ENCODE data around the gene ARHGAP28.

Gene ARHGAP28

GRCh38 chr18:6730416-6731221 is 1.1 kb downstream of the ARHGAP28 start:
- FAIRE-seq: no peak
- no peak for TF ChIP-seq TAF1 (IDR thresholded peaks at IDR 0.05; ENCODE audit: low read depth, low read length)
- TF ChIP-seq POLR2AphosphoS5 (IDR thresholded peaks at IDR 0.05; ENCODE audit: low read depth, low read length): no peak
- TF ChIP-seq SPI1 (IDR thresholded peaks at IDR 0.05; ENCODE audit: low read depth, low read length): no peak
- TF ChIP-seq PAX5 (IDR thresholded peaks at IDR 0.05; ENCODE audit: insufficient read depth, low read length, severe bottlenecking): no peak
- TF ChIP-seq POLR2A (IDR thresholded peaks at IDR 0.05; ENCODE audit: low read depth, low read length): no peak
- TF ChIP-seq POU2F2 (IDR thresholded peaks at IDR 0.05; ENCODE audit: low read depth, low read length): no peak
- DNase-seq (ENCODE audit: insufficient read length, low spot score): no peak

GRCh38 chr18:6731222-6731596 is 1.7 kb downstream of the ARHGAP28 start:
- TF ChIP-seq POU2F2 (IDR thresholded peaks at IDR 0.05; ENCODE audit: low read depth, low read length) (no peak), TAF1 (IDR thresholded peaks at IDR 0.05; ENCODE audit: low read depth, low read length) (no peak), POLR2A (IDR thresholded peaks at IDR 0.05; ENCODE audit: low read depth, low read length) (no peak), POLR2AphosphoS5 (IDR thresholded peaks at IDR 0.05; ENCODE audit: low read depth, low read length) (no peak), PAX5 (IDR thresholded peaks at IDR 0.05; ENCODE audit: insufficient read depth, low read length, severe bottlenecking) (no peak), SPI1 (IDR thresholded peaks at IDR 0.05; ENCODE audit: low read depth, low read length) (no peak)
- FAIRE-seq (no peak), DNase-seq (ENCODE audit: insufficient read length, low spot score) (no peak)

GRCh38 chr18:6732952-6733351 is 3.4 kb downstream of the ARHGAP28 start:
- DNase-seq (ENCODE audit: insufficient read length, low spot score) (no peak), FAIRE-seq (no peak)
- TF ChIP-seq SPI1 (IDR thresholded peaks at IDR 0.05; ENCODE audit: low read depth, low read length) (no peak), POLR2A (IDR thresholded peaks at IDR 0.05; ENCODE audit: low read depth, low read length) (no peak), TAF1 (IDR thresholded peaks at IDR 0.05; ENCODE audit: low read depth, low read length) (no peak), PAX5 (IDR thresholded peaks at IDR 0.05; ENCODE audit: insufficient read depth, low read length, severe bottlenecking) (no peak), POU2F2 (IDR thresholded peaks at IDR 0.05; ENCODE audit: low read depth, low read length) (no peak), POLR2AphosphoS5 (IDR thresholded peaks at IDR 0.05; ENCODE audit: low read depth, low read length) (no peak)

GRCh38 chr18:6733758-6734157 is 4.2 kb downstream of the ARHGAP28 start:
- DNase-seq (ENCODE audit: insufficient read length, low spot score) (no peak), FAIRE-seq (no peak)
- no peak for TF ChIP-seq POLR2A (IDR thresholded peaks at IDR 0.05; ENCODE audit: low read depth, low read length)

GRCh38 chr18:6734726-6735430 is 5.4 kb downstream of the ARHGAP28 start:
- DNase-seq (ENCODE audit: insufficient read length, low spot score) (no peak), FAIRE-seq (no peak)
- TF ChIP-seq POLR2A (IDR thresholded peaks at IDR 0.05; ENCODE audit: low read depth, low read length): no peak
- no peak for TF ChIP-seq POU2F2 (IDR thresholded peaks at IDR 0.05; ENCODE audit: low read depth, low read length)
- no peak for TF ChIP-seq SPI1 (IDR thresholded peaks at IDR 0.05; ENCODE audit: low read depth, low read length)
- no peak for TF ChIP-seq PAX5 (IDR thresholded peaks at IDR 0.05; ENCODE audit: insufficient read depth, low read length, severe bottlenecking)

- no peak for DNase-seq (ENCODE audit: insufficient read length, low spot score)
- TF ChIP-seq POLR2AphosphoS5 (IDR thresholded peaks at IDR 0.05; ENCODE audit: low read depth, low read length) (no peak), POLR2A (IDR thresholded peaks at IDR 0.05; ENCODE audit: low read depth, low read length) (no peak), SPI1 (IDR thresholded peaks at IDR 0.05; ENCODE audit: low read depth, low read length) (no peak), POU2F2 (IDR thresholded peaks at IDR 0.05; ENCODE audit: low read depth, low read length) (no peak), TAF1 (IDR thresholded peaks at IDR 0.05; ENCODE audit: low read depth, low read length) (no peak), PAX5 (IDR thresholded peaks at IDR 0.05; ENCODE audit: insufficient read depth, low read length, severe bottlenecking) (no peak)
- no peak for FAIRE-seq
Measured at GRCh38 chr18:6737833-6738232, 8.3 kb downstream of the ARHGAP28 start.

GRCh38 chr18:6738622-6739021 is 9.1 kb downstream of the ARHGAP28 start:
- FAIRE-seq: no peak
- no peak for DNase-seq (ENCODE audit: insufficient read length, low spot score)
- TF ChIP-seq SPI1 (IDR thresholded peaks at IDR 0.05; ENCODE audit: low read depth, low read length) (no peak), POU2F2 (IDR thresholded peaks at IDR 0.05; ENCODE audit: low read depth, low read length) (no peak), PAX5 (IDR thresholded peaks at IDR 0.05; ENCODE audit: insufficient read depth, low read length, severe bottlenecking) (no peak), POLR2AphosphoS5 (IDR thresholded peaks at IDR 0.05; ENCODE audit: low read depth, low read length) (no peak), POLR2A (IDR thresholded peaks at IDR 0.05; ENCODE audit: low read depth, low read length) (no peak), TAF1 (IDR thresholded peaks at IDR 0.05; ENCODE audit: low read depth, low read length) (no peak)

- TF ChIP-seq POLR2AphosphoS5 (IDR thresholded peaks at IDR 0.05; ENCODE audit: low read depth, low read length) (no peak), SPI1 (IDR thresholded peaks at IDR 0.05; ENCODE audit: low read depth, low read length) (no peak), POU2F2 (IDR thresholded peaks at IDR 0.05; ENCODE audit: low read depth, low read length) (no peak), POLR2A (IDR thresholded peaks at IDR 0.05; ENCODE audit: low read depth, low read length) (no peak), TAF1 (IDR thresholded peaks at IDR 0.05; ENCODE audit: low read depth, low read length) (no peak), PAX5 (IDR thresholded peaks at IDR 0.05; ENCODE audit: insufficient read depth, low read length, severe bottlenecking) (no peak)
- DNase-seq (ENCODE audit: insufficient read length, low spot score) (no peak), FAIRE-seq (no peak)
Measured at GRCh38 chr18:6741232-6741663, 11.7 kb downstream of the ARHGAP28 start.

GRCh38 chr18:6741786-6742185 is 12.3 kb downstream of the ARHGAP28 start:
- no peak for TF ChIP-seq PAX5 (IDR thresholded peaks at IDR 0.05; ENCODE audit: insufficient read depth, low read length, severe bottlenecking)
- DNase-seq (ENCODE audit: insufficient read length, low spot score) (no peak), FAIRE-seq (no peak)

- FAIRE-seq (no peak), DNase-seq (ENCODE audit: insufficient read length, low spot score) (no peak)
- TF ChIP-seq TAF1 (IDR thresholded peaks at IDR 0.05; ENCODE audit: low read depth, low read length) (no peak), SPI1 (IDR thresholded peaks at IDR 0.05; ENCODE audit: low read depth, low read length) (no peak), PAX5 (IDR thresholded peaks at IDR 0.05; ENCODE audit: insufficient read depth, low read length, severe bottlenecking) (no peak), POU2F2 (IDR thresholded peaks at IDR 0.05; ENCODE audit: low read depth, low read length) (no peak), POLR2A (IDR thresholded peaks at IDR 0.05; ENCODE audit: low read depth, low read length) (no peak)
Measured at GRCh38 chr18:6743999-6744398, 14.5 kb downstream of the ARHGAP28 start.

All from GM12891 (cell line).